ENCODE measurements around the gene DDX11. TPM values are rescaled to one million over a fixed set of nuclear protein-coding genes. Genes with fewer than 3 reads are reported as not detected.
A peak's percentile ranks its signal among the peaks of the same experiment; 100 is the strongest.
"Not testable (repeated sequence)": the region's sequence is repeated elsewhere in the genome, so short reads cannot be mapped to it uniquely, and the experiment has no call there.

The DDX11 gene
- polyA plus RNA-seq, 1 of the 3 experiments (the other 2 are of a cell fraction), result 33.4 TPM

- not testable (repeated sequence) for H3K4me1 ChIP-seq (ENCODE audit: control insufficient read depth in 1 of 2, insufficient read depth in 2 of 2, low read depth in 1 of 2, low read length in 1 of 2); H3K9me3 ChIP-seq; H4K20me1 ChIP-seq (ENCODE audit: insufficient read depth); H3K27me3 ChIP-seq (ENCODE audit: insufficient read depth); H3K9me2 ChIP-seq; H3K36me3 ChIP-seq (replicated peaks in 1 of 2; ENCODE audit: control insufficient read depth in 1 of 2, insufficient read depth in 2 of 2, low read length in 1 of 2)
- peak; percentile 34 for TF ChIP-seq CTCF (IDR thresholded peaks at IDR 0.05)
- DNase-seq, result peak; percentile 28
- WGBS (ENCODE audit: low lambda C conversion rate), result 2% methylated on average over 13 of the region's 16 CpGs
- peaks cover 11% of the 10 kb centered on the region for H3F3A ChIP-seq (replicated peaks; ENCODE audit: insufficient read depth)
- H3K4me2 ChIP-seq, result peak overlapping the region; percentile 90
- peaks cover 24% of the 10 kb centered on the region for H3K79me2 ChIP-seq (ENCODE audit: insufficient read depth)
- peak overlapping the region; percentile 72 to 87 for H3K27ac ChIP-seq (ENCODE audit: low read depth in 2 of 2, low read length in 1 of 2)
- ChIA-PET CTCF (interaction anchor here (1.6 kb wide), 1 partner anchor 226 kb away, joined by 3 read pairs; no protein-coding TSS in a partner anchor), POLR2A (interaction anchor here (1.0 kb wide), 1 partner anchor 146 kb away, joined by 7 read pairs; no protein-coding TSS in a partner anchor)
- H2AFZ ChIP-seq (ENCODE audit: low read depth), result peak overlapping the region; percentile 82; the same call in 1 of the 2 replicates
- peak overlapping the region; percentile 68 to 78 for H3K4me3 ChIP-seq (ENCODE audit: low read depth in 2 of 2, low read length in 1 of 2)
- H3K9ac ChIP-seq, result peak overlapping the region; percentile 80
Observed at GRCh38 chr12:31074333-31074874, 744 bp downstream of the DDX11 start.

GRCh38 chr12:31076150-31076549, 2.5 kb downstream of the DDX11 start:
- H4K20me1 ChIP-seq (ENCODE audit: insufficient read depth); H3K27ac ChIP-seq (ENCODE audit: low read depth in 2 of 2, low read length in 1 of 2); CTCF ChIA-PET; H3K9ac ChIP-seq; H3K36me3 ChIP-seq (replicated peaks in 1 of 2; ENCODE audit: control insufficient read depth in 1 of 2, insufficient read depth in 2 of 2, low read length in 1 of 2); H3K4me3 ChIP-seq (ENCODE audit: low read depth in 2 of 2, low read length in 1 of 2); H3K9me2 ChIP-seq; H3K9me3 ChIP-seq; H3K4me2 ChIP-seq; H3K27me3 ChIP-seq (ENCODE audit: insufficient read depth); DNase-seq; POLR2A ChIA-PET; H3K4me1 ChIP-seq (ENCODE audit: control insufficient read depth in 1 of 2, insufficient read depth in 2 of 2, low read depth in 1 of 2, low read length in 1 of 2); H2AFZ ChIP-seq (ENCODE audit: low read depth): not testable (repeated sequence)
- 91% methylated on average over 10 of the region's 11 CpGs for WGBS (ENCODE audit: low lambda C conversion rate)
- Histone ChIP-seq H3K79me2 (ENCODE audit: insufficient read depth) (peaks cover 26% of the 10 kb centered on the region), H3F3A (replicated peaks; ENCODE audit: insufficient read depth) (peaks cover 11% of the 10 kb centered on the region)

- H3K9me3 ChIP-seq; CTCF ChIA-PET; H4K20me1 ChIP-seq (ENCODE audit: insufficient read depth); H3K4me2 ChIP-seq; H2AFZ ChIP-seq (ENCODE audit: low read depth); H3K27me3 ChIP-seq (ENCODE audit: insufficient read depth); H3K9me2 ChIP-seq; H3K9ac ChIP-seq; H3K4me1 ChIP-seq (ENCODE audit: control insufficient read depth in 1 of 2, insufficient read depth in 2 of 2, low read depth in 1 of 2, low read length in 1 of 2); H3K4me3 ChIP-seq (ENCODE audit: low read depth in 2 of 2, low read length in 1 of 2); POLR2A ChIA-PET; H3K36me3 ChIP-seq (replicated peaks in 1 of 2; ENCODE audit: control insufficient read depth in 1 of 2, insufficient read depth in 2 of 2, low read length in 1 of 2); DNase-seq: not testable (repeated sequence)
- H3K27ac ChIP-seq (ENCODE audit: low read depth in 2 of 2, low read length in 1 of 2), result 0 out of 4 replicates have a peak overlapping the region, but pooled peaks of 1 of the 2 experiments have one; percentile 87
- peaks cover 11% of the 10 kb centered on the region for H3F3A ChIP-seq (replicated peaks; ENCODE audit: insufficient read depth)
- H3K79me2 ChIP-seq (ENCODE audit: insufficient read depth), result peaks cover 28% of the 10 kb centered on the region
- WGBS (ENCODE audit: low lambda C conversion rate), result 98% methylated on average over 4 of the region's 4 CpGs
Observed at GRCh38 chr12:31077095-31077494, 3.4 kb downstream of the DDX11 start.

GRCh38 chr12:31077998-31078397, 4.3 kb downstream of the DDX11 start:
- 0 out of 2 replicates have a peak overlapping the region, but pooled peaks have one; percentile 73 for H2AFZ ChIP-seq (ENCODE audit: low read depth)
- peaks cover 28% of the 10 kb centered on the region for H3K79me2 ChIP-seq (ENCODE audit: insufficient read depth)
- H3K36me3 ChIP-seq (replicated peaks in 1 of 2; ENCODE audit: control insufficient read depth in 1 of 2, insufficient read depth in 2 of 2, low read length in 1 of 2); POLR2A ChIA-PET; H3K4me1 ChIP-seq (ENCODE audit: control insufficient read depth in 1 of 2, insufficient read depth in 2 of 2, low read depth in 1 of 2, low read length in 1 of 2); H4K20me1 ChIP-seq (ENCODE audit: insufficient read depth); H3K9me3 ChIP-seq; CTCF ChIA-PET; H3K27me3 ChIP-seq (ENCODE audit: insufficient read depth); H3K9me2 ChIP-seq; DNase-seq: not testable (repeated sequence)
- 86% methylated on average over 8 of the region's 8 CpGs for WGBS (ENCODE audit: low lambda C conversion rate)
- peak overlapping the region; percentile 60; the same call in 1 of the 2 replicates for H3K9ac ChIP-seq
- peak overlapping the region; percentile 55; the same call in 1 of the 2 replicates for H3K4me2 ChIP-seq
- peak overlapping the region in 1 of 2 experiments; percentile 87; a peak in 2 of 4 replicates for H3K27ac ChIP-seq (ENCODE audit: low read depth in 2 of 2, low read length in 1 of 2)
- H3F3A ChIP-seq (replicated peaks; ENCODE audit: insufficient read depth), result peaks cover 11% of the 10 kb centered on the region
- H3K4me3 ChIP-seq (ENCODE audit: low read depth in 2 of 2, low read length in 1 of 2), result 0 out of 4 replicates have a peak overlapping the region, but pooled peaks of 1 of the 2 experiments have one; percentile 27

GRCh38 chr12:31079421-31079820, 5.8 kb downstream of the DDX11 start:
- DNase-seq; H3K9me3 ChIP-seq; CTCF ChIA-PET; H3K4me3 ChIP-seq (ENCODE audit: low read depth in 2 of 2, low read length in 1 of 2); H3K9ac ChIP-seq; H3K27me3 ChIP-seq (ENCODE audit: insufficient read depth); H3K9me2 ChIP-seq; H3K36me3 ChIP-seq (replicated peaks in 1 of 2; ENCODE audit: control insufficient read depth in 1 of 2, insufficient read depth in 2 of 2, low read length in 1 of 2); H2AFZ ChIP-seq (ENCODE audit: low read depth); H3F3A ChIP-seq (replicated peaks; ENCODE audit: insufficient read depth); H4K20me1 ChIP-seq (ENCODE audit: insufficient read depth); POLR2A ChIA-PET; H3K4me1 ChIP-seq (ENCODE audit: control insufficient read depth in 1 of 2, insufficient read depth in 2 of 2, low read depth in 1 of 2, low read length in 1 of 2); H3K4me2 ChIP-seq: not testable (repeated sequence)
- Histone ChIP-seq H3K27ac (ENCODE audit: low read depth in 2 of 2, low read length in 1 of 2) (peak overlapping the region in 1 of 2 experiments; percentile 87; a peak in 2 of 4 replicates), H3K79me2 (ENCODE audit: insufficient read depth) (peaks cover 28% of the 10 kb centered on the region)
- WGBS (ENCODE audit: low lambda C conversion rate), result 89% methylated on average over 6 of the region's 6 CpGs

- H3F3A ChIP-seq (replicated peaks; ENCODE audit: insufficient read depth); H3K4me2 ChIP-seq; POLR2A ChIA-PET; H3K9me3 ChIP-seq; H3K4me1 ChIP-seq (ENCODE audit: control insufficient read depth in 1 of 2, insufficient read depth in 2 of 2, low read depth in 1 of 2, low read length in 1 of 2); DNase-seq; H4K20me1 ChIP-seq (ENCODE audit: insufficient read depth); H3K9ac ChIP-seq; CTCF ChIA-PET; H2AFZ ChIP-seq (ENCODE audit: low read depth); H3K27me3 ChIP-seq (ENCODE audit: insufficient read depth); H3K9me2 ChIP-seq; H3K27ac ChIP-seq (ENCODE audit: low read depth in 2 of 2, low read length in 1 of 2); H3K36me3 ChIP-seq (replicated peaks in 1 of 2; ENCODE audit: control insufficient read depth in 1 of 2, insufficient read depth in 2 of 2, low read length in 1 of 2); H3K4me3 ChIP-seq (ENCODE audit: low read depth in 2 of 2, low read length in 1 of 2): not testable (repeated sequence)
- peaks cover 25% of the 10 kb centered on the region for H3K79me2 ChIP-seq (ENCODE audit: insufficient read depth)
- 63% methylated on average over 3 of the region's 6 CpGs for WGBS (ENCODE audit: low lambda C conversion rate)
Observed at GRCh38 chr12:31080221-31080620, 6.6 kb downstream of the DDX11 start.

Measured in SK-N-SH (cell line).